Mesodermal cell (in vitro differentiated cells): Measurements from ENCODE around the gene NELL2.

ENCODE experiments used
- H3K27ac ChIP-seq: 2 replicates; pipeline ENCODE4 v1.7.0; 2013; ENCODE audit warnings: mild to moderate bottlenecking, low read depth, low read length, moderate library complexity; ENCODE audit not compliant: severe bottlenecking
- H3K36me3 ChIP-seq: 2 replicates; pipeline ENCODE4 v1.7.1; 2013; ENCODE audit warnings: mild to moderate bottlenecking, low read length, moderate library complexity; ENCODE audit not compliant: control insufficient read depth, insufficient read depth
- H3K4me1 ChIP-seq: one replicate; pipeline ENCODE4 v1.7.1; 2013; ENCODE audit warnings: mild to moderate bottlenecking, low read length; ENCODE audit not compliant: insufficient read depth, control insufficient read depth, poor library complexity, severe bottlenecking
- H3K4me3 ChIP-seq: 2 replicates; pipeline ENCODE4 v1.7.0; 2013; ENCODE audit warnings: low read length, control low read depth, mild to moderate bottlenecking; ENCODE audit not compliant: insufficient read depth, poor library complexity, severe bottlenecking; ENCODE audit errors: extremely low read depth
- H3K9me3 ChIP-seq: 2 replicates; pipeline ENCODE4 v1.7.1; 2013; ENCODE audit warnings: mild to moderate bottlenecking, low read length, moderate library complexity; ENCODE audit not compliant: control insufficient read depth
- WGBS, 2 experiments: methylation state at CpG; one replicate each; pipeline ENCODE4 v1.1.5; 2013; ENCODE audit warnings: missing lambda C conversion rate in 2 of 2; ENCODE audit not compliant: insufficient coverage in 2 of 2; 5-methylcytosine and 5-hydroxymethylcytosine counted together

Gene NELL2

DNA sequence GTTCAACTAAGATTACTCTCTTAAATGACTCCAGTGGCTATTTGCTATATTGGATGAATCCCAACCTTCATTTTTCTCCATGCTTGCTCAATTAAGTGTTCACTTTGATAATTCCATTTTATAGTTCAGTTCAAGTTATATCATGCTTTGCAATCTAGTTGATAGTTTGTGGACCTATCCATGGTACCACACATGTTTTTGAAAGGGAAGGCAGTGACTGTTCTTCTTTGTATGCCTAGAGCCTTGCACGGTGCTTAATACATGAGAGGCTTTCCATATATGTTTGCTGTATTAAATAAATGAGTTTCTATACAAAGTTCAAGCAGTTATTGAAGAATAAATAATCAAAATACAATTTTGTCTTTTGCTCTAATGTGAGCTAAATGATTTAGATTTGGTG is 391.3 kb downstream of the NELL2 start:
- no CpG with 5 or more reads among the region's 1 CpG for WGBS, 2 experiments
- Histone ChIP-seq H3K36me3 (no peaks in the 10 kb centered on the region), H3K27ac (no peak overlapping the region), H3K4me1 (no peaks in the 10 kb centered on the region), H3K4me3 (no peak overlapping the region), H3K9me3 (peaks cover 9% of the 10 kb centered on the region)

DNA sequence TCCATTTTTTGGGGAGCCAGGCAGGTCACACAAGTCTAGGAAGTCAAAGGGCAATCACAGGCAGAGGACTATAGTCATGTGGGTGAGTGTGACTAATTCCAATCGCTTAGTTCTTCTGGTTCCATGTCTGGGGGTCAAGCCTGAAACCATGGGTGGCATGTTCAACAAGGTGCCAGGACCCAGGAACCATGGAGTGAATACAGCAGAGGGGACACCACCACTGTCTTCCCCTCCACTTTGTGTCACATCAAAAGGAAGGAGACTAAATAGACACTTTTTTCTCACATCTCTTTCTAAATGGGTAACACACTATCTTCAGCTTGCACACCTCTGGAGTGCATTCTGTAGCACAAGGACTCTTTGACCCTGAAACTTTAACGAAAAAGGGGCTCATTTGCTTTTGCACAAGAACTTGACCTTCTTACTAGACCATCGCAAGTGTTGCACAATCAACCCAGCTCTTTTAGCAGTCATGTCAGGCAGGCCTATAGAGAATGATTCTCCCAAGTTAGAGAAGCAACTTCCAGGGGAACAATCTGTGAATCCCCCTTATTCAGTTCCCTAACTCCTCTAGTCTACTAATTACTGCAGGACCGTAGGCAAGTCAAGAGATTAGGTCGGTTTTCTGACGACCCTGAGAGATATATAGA is 398.7 kb downstream of the NELL2 start:
- H3K4me1 ChIP-seq: no peaks in the 10 kb centered on the region
- H3K9me3 ChIP-seq: peaks cover 30% of the 10 kb centered on the region
- H3K4me3 ChIP-seq: no peak overlapping the region
- H3K27ac ChIP-seq: no peak overlapping the region
- WGBS, 2 experiments: 70 to 88% methylated on average over 3 to 4 of the region's 6 CpGs
- H3K36me3 ChIP-seq: no peaks in the 10 kb centered on the region

DNA sequence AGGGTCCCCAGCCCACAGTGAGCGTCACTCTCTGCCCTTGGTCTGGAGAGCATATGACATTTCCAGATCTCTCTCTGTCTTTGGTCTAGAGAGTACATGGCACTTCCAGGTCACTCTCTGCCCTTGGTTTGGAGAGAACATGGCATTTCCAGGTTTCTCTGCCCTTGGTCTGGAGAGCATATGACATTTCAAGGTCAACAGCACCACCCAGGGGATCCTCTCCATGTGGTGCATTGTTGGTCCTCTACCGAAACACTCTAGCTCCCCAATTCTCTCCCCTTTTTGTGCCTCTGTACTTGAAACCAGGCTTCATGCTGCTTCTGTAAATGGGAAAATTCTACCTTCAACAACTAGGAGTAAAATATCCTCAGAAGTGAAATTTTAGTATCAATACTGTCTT is 399.4 kb downstream of the NELL2 start:
- H3K4me1 ChIP-seq: no peaks in the 10 kb centered on the region
- no peaks in the 10 kb centered on the region for H3K36me3 ChIP-seq
- no peak overlapping the region for H3K4me3 ChIP-seq
- H3K9me3 ChIP-seq: peaks cover 30% of the 10 kb centered on the region
- H3K27ac ChIP-seq: no peak overlapping the region
- WGBS, 2 experiments: 92% methylated on average over 2 of the region's 2 CpGs

DNA sequence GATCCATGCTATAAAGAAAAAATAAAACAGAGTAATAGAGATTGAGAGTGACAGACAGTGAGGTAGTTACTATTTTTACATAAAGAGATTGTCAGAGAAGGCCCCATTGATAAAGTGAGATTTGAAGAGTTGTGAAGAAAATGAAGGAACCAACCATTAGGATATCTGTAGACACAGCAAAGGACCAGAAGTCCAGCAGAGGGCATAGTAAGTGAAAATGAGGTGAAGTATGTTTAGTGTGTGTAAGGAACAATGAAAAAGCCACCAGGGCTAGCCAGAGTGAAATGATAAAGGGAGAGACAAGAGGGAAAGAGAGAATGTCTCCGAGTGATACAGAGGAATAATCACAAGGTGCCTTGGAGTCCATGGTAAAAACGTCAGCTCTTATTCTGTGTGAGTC is 411.0 kb downstream of the NELL2 start:
- Histone ChIP-seq H3K4me1 (no peaks in the 10 kb centered on the region), H3K27ac (no peak overlapping the region), H3K9me3 (peaks cover 3% of the 10 kb centered on the region), H3K4me3 (no peak overlapping the region), H3K36me3 (no peaks in the 10 kb centered on the region)
- WGBS, 2 experiments: 81 to 97% methylated on average over 2 of the region's 2 CpGs

DNA sequence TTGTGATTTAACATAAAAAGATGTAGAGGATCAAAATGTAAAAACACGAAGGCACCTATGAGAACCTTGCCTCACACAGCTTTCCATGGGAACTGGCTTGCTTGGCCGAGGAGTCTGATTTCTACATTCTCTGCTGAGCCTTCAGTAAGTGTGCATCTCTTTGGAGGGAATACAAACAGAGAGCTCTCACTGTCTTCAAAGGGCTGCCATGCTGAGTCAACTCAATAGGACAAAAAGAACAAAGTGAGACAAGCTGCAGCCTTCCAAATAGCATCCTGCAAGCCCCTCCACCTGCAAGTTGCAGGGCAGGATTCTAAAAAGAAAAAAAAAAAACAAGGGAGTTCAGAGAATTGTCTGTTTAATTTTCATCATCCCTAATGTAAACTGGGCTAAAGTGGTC is 411.9 kb downstream of the NELL2 start:
- H3K4me3 ChIP-seq: no peak overlapping the region
- H3K36me3 ChIP-seq: no peaks in the 10 kb centered on the region
- H3K27ac ChIP-seq: no peak overlapping the region
- H3K4me1 ChIP-seq: no peaks in the 10 kb centered on the region
- H3K9me3 ChIP-seq: peaks cover 3% of the 10 kb centered on the region
- WGBS, 2 experiments: 17% methylated on average over 1 of the region's 2 CpGs; no CpG with 5 or more reads in 1 of the 2 experiments

DNA sequence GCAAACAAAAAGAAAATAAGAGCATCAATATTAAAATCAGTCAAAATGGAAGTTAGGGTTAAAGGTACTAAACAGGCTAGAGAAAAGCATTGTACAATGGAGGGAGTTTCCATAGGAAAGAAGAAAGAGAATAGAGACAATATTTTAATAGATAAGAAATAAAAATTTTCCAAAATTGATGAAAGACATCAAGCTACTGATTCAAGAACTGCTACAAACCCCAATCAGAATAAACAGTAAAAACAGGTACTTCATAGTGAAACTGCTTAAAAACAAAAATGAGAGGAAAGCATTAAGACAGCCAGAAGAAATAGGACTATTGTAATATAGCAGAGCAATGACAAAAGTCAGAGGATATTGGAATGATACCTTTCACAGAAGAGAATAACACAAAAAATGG is 413.4 kb downstream of the NELL2 start:
- H3K27ac ChIP-seq: no peak overlapping the region
- no peaks in the 10 kb centered on the region for H3K9me3 ChIP-seq
- no peak overlapping the region for H3K4me3 ChIP-seq
- no peaks in the 10 kb centered on the region for H3K36me3 ChIP-seq
- no peaks in the 10 kb centered on the region for H3K4me1 ChIP-seq

DNA sequence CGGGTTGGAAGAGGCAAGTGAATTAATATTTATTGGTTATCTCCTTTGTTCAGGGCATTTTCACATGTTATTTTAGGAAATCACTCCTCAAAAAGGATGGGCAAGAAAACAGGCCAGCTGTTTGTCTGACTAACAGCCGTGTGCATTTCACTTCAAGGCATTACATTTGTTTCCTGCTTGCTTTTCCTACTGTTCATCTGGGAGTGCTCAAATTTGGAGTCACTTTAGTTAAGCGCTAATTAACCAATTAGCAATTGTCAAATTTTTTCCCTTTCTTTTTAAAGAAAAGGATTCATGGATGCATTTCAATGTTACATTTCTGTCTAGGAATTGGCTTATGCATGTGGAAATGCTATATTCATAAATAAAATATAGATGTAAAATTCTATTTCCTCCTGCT is 415.9 kb downstream of the NELL2 start:
- Histone ChIP-seq H3K27ac (no peak overlapping the region), H3K4me3 (no peak overlapping the region), H3K4me1 (no peaks in the 10 kb centered on the region), H3K36me3 (no peaks in the 10 kb centered on the region), H3K9me3 (no peaks in the 10 kb centered on the region)
- WGBS, 2 experiments: 75 to 86% methylated on average over 1 of the region's 3 CpGs

DNA sequence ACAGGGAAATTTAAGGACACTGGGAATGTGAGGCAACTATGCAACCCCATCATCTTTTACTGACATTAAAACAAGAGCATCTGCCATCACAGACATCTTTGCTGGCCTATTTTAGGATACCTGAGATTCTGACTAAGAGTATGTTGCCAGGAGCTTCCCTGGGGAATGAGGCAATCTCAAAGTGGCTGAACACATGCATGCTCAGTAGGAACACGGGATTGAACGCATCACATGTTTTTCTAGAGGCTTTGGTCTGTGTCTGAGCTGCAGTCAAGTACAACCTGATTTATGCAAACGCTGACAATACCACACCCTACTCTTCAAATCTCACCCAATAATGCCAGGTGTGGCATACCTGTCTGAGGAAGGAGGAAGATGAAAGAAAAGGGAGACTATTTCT is 416.5 kb downstream of the NELL2 start:
- 100% methylated on average over 2 of the region's 3 CpGs for WGBS, 2 experiments

More for the DNA sequence above, 416.5 kb downstream of the NELL2 start:
- no peak overlapping the region for H3K27ac ChIP-seq
- no peaks in the 10 kb centered on the region for H3K36me3 ChIP-seq
- no peak overlapping the region for H3K4me3 ChIP-seq
- no peaks in the 10 kb centered on the region for H3K9me3 ChIP-seq
- no peaks in the 10 kb centered on the region for H3K4me1 ChIP-seq
